Astrocyte (in vitro differentiated cells and primary cell): ENCODE data around the gene VAPA.

ENCODE experiments used
- CTCF ChIP-seq: IDR thresholded peaks from 2 replicates; pipeline ENCODE4 v1.5.1; 2011; ENCODE audit warnings: low read depth, mild to moderate bottlenecking, inconsistent platforms, low read length, moderate library complexity; ENCODE audit not compliant: insufficient read depth
- EZH2 ChIP-seq: IDR thresholded peaks from 2 replicates; pipeline ENCODE4 v1.6.1; 2012; ENCODE audit warnings: mild to moderate bottlenecking, low read length, inconsistent platforms; ENCODE audit not compliant: insufficient read depth

DNA sequence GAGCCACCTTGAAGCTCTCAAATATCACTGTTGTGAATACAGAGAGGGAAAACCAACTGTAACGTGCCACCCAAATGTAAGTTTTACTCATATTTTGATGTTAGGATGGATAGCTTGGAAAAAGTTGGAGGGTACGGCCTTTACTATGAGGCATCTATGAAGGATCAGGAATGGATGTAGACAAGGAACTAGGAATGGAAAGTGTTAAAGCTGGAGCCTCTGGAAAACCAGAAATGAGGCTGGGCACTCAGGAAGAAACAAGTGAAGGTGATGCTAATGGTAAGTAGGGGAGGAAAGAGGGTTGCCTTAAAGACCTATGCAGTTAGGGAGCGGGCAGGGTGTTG, 27.8 kb upstream of the VAPA start:
- TF ChIP-seq CTCF (no peak), EZH2 (no peak)
